Retinal pigment epithelial cell (primary cell): ENCODE results near the gene NDST1.

ENCODE experiments used
- DNase-seq: peaks from one replicate; pipeline ENCODE4 v3.0.0-alpha.2; 2010; ENCODE audit warnings: low read depth
- H3K4me3 ChIP-seq: 2 replicates; pipeline ENCODE4 v1.5.1; 2011; ENCODE audit warnings: mild to moderate bottlenecking, low read length, control low read depth, moderate library complexity
- TF ChIP-seq, protein P1 (sequence below): conservative IDR thresholded peaks from 2 replicates; pipeline ENCODE4 v1.5.1; 2011; ENCODE audit warnings: low read depth, low read length, control low read depth, inconsistent platforms

Gene NDST1

GRCh38 chr5:150484964-150485692, 22.8 kb upstream of the NDST1 start:
- DNase-seq, result no peak
- peak overlapping the region; percentile 80 for H3K4me3 ChIP-seq
- TF ChIP-seq, protein P1, sequence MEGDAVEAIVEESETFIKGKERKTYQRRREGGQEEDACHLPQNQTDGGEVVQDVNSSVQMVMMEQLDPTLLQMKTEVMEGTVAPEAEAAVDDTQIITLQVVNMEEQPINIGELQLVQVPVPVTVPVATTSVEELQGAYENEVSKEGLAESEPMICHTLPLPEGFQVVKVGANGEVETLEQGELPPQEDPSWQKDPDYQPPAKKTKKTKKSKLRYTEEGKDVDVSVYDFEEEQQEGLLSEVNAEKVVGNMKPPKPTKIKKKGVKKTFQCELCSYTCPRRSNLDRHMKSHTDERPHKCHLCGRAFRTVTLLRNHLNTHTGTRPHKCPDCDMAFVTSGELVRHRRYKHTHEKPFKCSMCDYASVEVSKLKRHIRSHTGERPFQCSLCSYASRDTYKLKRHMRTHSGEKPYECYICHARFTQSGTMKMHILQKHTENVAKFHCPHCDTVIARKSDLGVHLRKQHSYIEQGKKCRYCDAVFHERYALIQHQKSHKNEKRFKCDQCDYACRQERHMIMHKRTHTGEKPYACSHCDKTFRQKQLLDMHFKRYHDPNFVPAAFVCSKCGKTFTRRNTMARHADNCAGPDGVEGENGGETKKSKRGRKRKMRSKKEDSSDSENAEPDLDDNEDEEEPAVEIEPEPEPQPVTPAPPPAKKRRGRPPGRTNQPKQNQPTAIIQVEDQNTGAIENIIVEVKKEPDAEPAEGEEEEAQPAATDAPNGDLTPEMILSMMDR, result no peak

- no peak for DNase-seq
- TF ChIP-seq, protein P1, result no peak
- peak overlapping the region; percentile 80 for H3K4me3 ChIP-seq
Observed at GRCh38 chr5:150485693-150486401, 22.1 kb upstream of the NDST1 start.

DNA sequence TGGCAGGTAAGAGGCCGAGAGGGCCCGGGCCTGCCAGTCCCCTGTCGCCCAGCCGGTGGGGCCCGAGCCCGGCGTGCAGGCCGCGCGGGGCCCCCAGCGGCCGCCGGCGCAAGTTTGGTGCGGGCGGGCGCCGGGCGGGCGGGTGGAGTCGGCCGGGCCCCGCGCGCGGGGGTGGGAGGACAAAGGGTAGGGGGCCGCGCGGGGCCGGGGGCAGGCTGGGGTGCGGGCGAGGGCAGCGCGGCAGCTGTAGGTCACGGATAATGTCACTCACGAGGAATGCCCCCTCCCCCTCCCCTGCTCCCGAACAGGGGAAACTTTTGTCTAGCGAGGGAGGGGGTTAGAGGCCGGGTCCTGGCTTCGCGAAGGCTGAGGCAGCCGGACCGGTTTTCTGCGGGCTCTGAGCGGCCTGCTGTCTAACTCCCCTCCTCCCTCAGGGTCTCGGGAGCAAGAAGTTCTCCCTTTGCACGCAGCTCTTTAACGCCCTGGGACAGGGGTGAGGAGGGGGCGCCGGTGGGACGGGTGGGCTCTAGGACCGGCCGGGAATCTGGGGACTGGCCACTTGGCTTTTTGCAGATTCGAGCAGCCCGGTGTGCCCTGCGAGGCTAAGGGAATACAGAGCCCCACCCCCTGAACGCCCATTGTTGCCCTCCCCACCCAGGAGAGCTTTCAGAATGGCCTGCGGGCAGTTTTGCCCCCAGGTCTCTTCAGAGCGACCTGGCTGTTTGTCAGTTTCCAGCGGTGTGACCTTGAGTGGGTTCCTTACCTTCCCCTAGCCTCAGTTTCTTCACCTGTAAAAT, 21.3 kb upstream of the NDST1 start:
- DNase-seq, result no peak
- TF ChIP-seq, protein P1, result no peak
- H3K4me3 ChIP-seq, result peak overlapping the region; percentile 80

GRCh38 chr5:150487199-150488061, 20.5 kb upstream of the NDST1 start:
- no peak for DNase-seq
- H3K4me3 ChIP-seq, result peak overlapping the region; percentile 80
- TF ChIP-seq, protein P1, result peak; percentile 41

DNA sequence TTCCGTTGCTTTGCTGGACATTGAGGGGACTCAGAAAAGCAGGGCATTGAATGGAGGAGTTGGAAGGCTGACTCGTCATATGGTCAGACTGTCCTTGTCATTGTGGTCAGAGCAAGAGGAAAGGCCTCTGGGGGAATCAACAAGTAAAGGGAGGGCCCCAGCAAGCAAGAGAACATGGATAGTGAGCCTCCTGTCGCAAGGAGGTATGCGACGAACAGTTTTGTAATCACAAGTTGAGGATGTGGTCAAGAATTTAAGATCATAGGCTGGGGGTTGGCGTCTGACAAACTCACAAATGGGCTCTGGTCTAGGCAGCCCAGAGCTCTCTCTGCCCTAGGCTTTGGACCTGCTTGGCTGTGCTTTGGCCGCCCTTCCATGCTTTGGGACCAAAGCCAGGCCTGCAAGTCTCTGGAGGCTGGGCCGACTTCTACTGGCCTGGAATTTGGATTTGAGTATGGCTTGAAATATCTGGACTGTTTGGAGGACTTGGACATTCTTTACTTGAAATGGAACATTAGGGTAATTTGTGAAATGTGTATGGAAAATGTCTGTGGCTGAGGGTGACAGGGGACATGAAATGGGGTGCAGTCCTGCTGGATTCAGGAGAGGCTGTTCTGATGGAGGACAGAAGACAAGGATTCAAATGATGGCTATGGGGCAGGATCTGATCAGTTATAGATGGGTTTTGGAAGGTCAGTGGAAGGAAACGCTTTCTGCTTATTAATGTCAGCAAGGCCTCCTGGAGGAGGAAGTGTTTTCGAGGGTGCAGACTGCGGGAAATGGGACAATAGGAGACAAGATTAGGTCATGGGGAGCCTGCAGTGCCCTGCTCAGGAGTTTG, 19.2 kb upstream of the NDST1 start:
- DNase-seq, result no peak
- H3K4me3 ChIP-seq, result peak overlapping the region; percentile 5
- TF ChIP-seq, protein P1, result no peak
